Left ventricle myocardium inferior (tissue), 1 donor: ENCODE measurements around the gene CHD2. TPM values are rescaled to one million over a fixed set of nuclear protein-coding genes. Genes with fewer than 3 reads are reported as not detected.

ENCODE experiments used
- DNase-seq: peaks from one replicate; pipeline ENCODE4 v3.0.0-alpha.2; 2020
- H3K27ac ChIP-seq: fragments of 200-600 bp; replicated peaks from 2 replicates; pipeline ENCODE4 v1.8.0; 2021
- H3K27me3 ChIP-seq: fragments of 200-600 bp; 2 replicates; pipeline ENCODE4 v1.8.0; 2021; ENCODE audit warnings: low read depth
- H3K36me3 ChIP-seq: fragments of 200-600 bp; 2 replicates; pipeline ENCODE4 v1.8.0; 2021
- H3K4me1 ChIP-seq: fragments of 200-600 bp; 2 replicates; pipeline ENCODE4 v1.8.0; 2021
- H3K4me3 ChIP-seq: fragments of 200-600 bp; 2 replicates; pipeline ENCODE4 v1.8.0; 2021; ENCODE audit warnings: mild to moderate bottlenecking, moderate library complexity
- H3K9me3 ChIP-seq: fragments of 200-600 bp; replicated peaks from 2 replicates; pipeline ENCODE4 v1.8.0; 2021
- CTCF ChIP-seq: fragments of 200-600 bp; IDR thresholded peaks from 2 replicates; pipeline ENCODE4 v1.8.0; 2021; ENCODE audit warnings: antibody characterized with exemption, mild to moderate bottlenecking, borderline replicate concordance
- intact Hi-C: fragments of 100-400 bp; cut with micrococcal nuclease; formaldehyde crosslinking; loops from one replicate; pipeline ENCODE4 v1.11.0; 2022
- total RNA-seq: library from RNA; stranded (reverse); fragmentation: NEBNext Ultra II Directional; extraction: Animal tissue kit (Norgen Biotek cat#: 25700); gene quantifications from one replicate; pipeline ENCODE4 v1.2.1, GENCODE V29; 2021
- donor health status: DM: no; HTN: yes; CAD: no; lungs with severe emphysema.

CHD2 gene
- total RNA-seq, 1 donor from 2014 or later = 41.3 TPM

- no peaks in the 10 kb centered on the region for H3K9me3 ChIP-seq
- intact Hi-C loops = loop anchor here (5.0 kb wide), 1 partner anchor 48 kb away; no protein-coding TSS in a partner anchor
- TF ChIP-seq CTCF = no peak
- H3K36me3 ChIP-seq = no peaks in the 10 kb centered on the region
- no peaks in the 10 kb centered on the region for H3K27me3 ChIP-seq
- peak overlapping the region; percentile 99 for H3K27ac ChIP-seq
- H3K4me1 ChIP-seq = peaks cover 60% of the 10 kb centered on the region
- peak overlapping the region; percentile 66 for H3K4me3 ChIP-seq
- DNase-seq = no peak
These were observed 19.3 kb upstream of the CHD2 start for GRCh38 chr15:92880796-92881195.

- Histone ChIP-seq H3K9me3 (no peaks in the 10 kb centered on the region), H3K4me3 (peak overlapping the region; percentile 66), H3K27me3 (no peaks in the 10 kb centered on the region), H3K4me1 (peaks cover 65% of the 10 kb centered on the region), H3K36me3 (peaks cover 4% of the 10 kb centered on the region), H3K27ac (peak overlapping the region; percentile 99)
- intact Hi-C loops = loop anchor here (5.0 kb wide), 1 partner anchor 49 kb away; no protein-coding TSS in a partner anchor
- no peak for DNase-seq
- no peak for TF ChIP-seq CTCF
These were observed 18.8 kb upstream of the CHD2 start for GRCh38 chr15:92881211-92881754.

GRCh38 chr15:92881802-92882696 is 18.1 kb upstream of the CHD2 start:
- peak overlapping the region; percentile 99 for H3K27ac ChIP-seq
- no peak for TF ChIP-seq CTCF
- intact Hi-C loops = loop anchor here (5.0 kb wide), 1 partner anchor 50 kb away; no protein-coding TSS in a partner anchor
- H3K36me3 ChIP-seq = peaks cover 12% of the 10 kb centered on the region
- peak overlapping the region; percentile 88 for H3K4me3 ChIP-seq
- no peaks in the 10 kb centered on the region for H3K27me3 ChIP-seq
- H3K4me1 ChIP-seq = peaks cover 68% of the 10 kb centered on the region
- peak; percentile 99 for DNase-seq
- H3K9me3 ChIP-seq = no peaks in the 10 kb centered on the region

GRCh38 chr15:92882697-92883162 is 17.4 kb upstream of the CHD2 start:
- intact Hi-C loops = loop anchor here (5.0 kb wide), 1 partner anchor 50 kb away; no protein-coding TSS in a partner anchor
- Histone ChIP-seq H3K27ac (peak overlapping the region; percentile 99), H3K4me1 (peaks cover 75% of the 10 kb centered on the region), H3K36me3 (peaks cover 13% of the 10 kb centered on the region), H3K9me3 (no peaks in the 10 kb centered on the region), H3K27me3 (no peaks in the 10 kb centered on the region), H3K4me3 (peak overlapping the region; percentile 88)
- TF ChIP-seq CTCF = no peak
- DNase-seq = no peak

- peak overlapping the region; percentile 88 for H3K4me3 ChIP-seq
These were observed 16.8 kb upstream of the CHD2 start for GRCh38 chr15:92883163-92883875.

More at GRCh38 chr15:92883163-92883875, 16.8 kb upstream of the CHD2 start:
- Histone ChIP-seq H3K27me3 (no peaks in the 10 kb centered on the region), H3K36me3 (peaks cover 19% of the 10 kb centered on the region), H3K27ac (peak overlapping the region; percentile 99), H3K4me1 (peaks cover 77% of the 10 kb centered on the region), H3K9me3 (no peaks in the 10 kb centered on the region)
- DNase-seq = peak; percentile 28
- intact Hi-C loops = loop anchor here (5.0 kb wide), 1 partner anchor 51 kb away; no protein-coding TSS in a partner anchor
- TF ChIP-seq CTCF = no peak
